Effector CD4-positive, alpha-beta T cell (primary cell): Measurements from ENCODE around the gene SYT10. TPM values are rescaled to one million over a fixed set of nuclear protein-coding genes. Genes with fewer than 3 reads are reported as not detected.
"Not testable (repeated sequence)": the region's sequence is repeated elsewhere in the genome, so short reads cannot be mapped to it uniquely, and the experiment has no call there.

ENCODE experiments used
- DNase-seq: peaks from one replicate; pipeline ENCODE4 v3.0.0-alpha.2; 2020
- total RNA-seq: gene quantifications from one replicate; lab custom pipeline; 2026; lab: John Stamatoyannopoulos, UW

Gene SYT10
- not detected for total RNA-seq

DNA sequence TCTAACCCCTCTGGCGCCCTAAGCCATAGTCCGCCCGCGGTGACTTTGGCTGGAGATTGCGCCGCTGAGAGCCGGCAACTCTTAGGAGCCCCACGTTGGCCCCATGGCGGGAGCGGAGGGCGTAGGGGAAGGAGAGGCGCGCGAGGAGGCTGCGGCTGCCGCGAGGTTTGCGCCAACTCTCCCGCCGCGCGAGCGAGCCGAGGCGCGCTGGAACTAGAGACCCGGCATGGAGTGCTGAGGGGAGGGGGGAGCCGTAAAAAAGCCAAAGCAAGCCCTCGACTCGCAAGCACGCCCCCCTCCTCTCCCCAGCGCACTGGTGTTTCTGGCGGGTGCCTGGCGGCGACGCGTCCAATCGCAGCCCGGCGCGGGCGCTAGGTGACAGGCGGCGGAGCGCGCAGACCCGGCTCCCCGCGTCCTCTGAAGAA, at the start of gene SYT10:
Gene SYT10 (minus strand): TSS at position 233 of the 425 bp plus-strand sequence. CDS start 297 bp downstream, outside the sequence.
- no peak for DNase-seq

GRCh38 chr12:33488036-33488435, 48.4 kb upstream of the SYT10 start:
- no peak for DNase-seq

DNA sequence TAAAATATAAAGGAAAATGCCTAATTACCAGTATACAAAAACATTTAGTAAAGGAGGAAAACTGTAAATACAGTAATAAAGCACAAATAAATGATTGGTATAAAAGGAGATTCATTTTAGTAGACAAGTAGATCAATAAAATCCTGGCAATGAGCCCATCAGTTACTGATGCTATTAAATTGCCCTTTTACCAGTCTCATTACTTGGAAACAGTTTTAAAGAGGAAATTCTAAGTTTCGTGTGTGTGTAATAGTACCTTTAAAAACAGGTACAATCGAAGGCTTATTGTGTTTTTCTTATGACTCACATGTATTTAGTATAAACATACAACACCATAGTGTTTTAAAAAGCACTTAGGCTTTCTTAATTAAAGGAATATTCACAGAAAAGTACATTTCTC, 46.4 kb upstream of the SYT10 start:
- DNase-seq = no peak

DNA sequence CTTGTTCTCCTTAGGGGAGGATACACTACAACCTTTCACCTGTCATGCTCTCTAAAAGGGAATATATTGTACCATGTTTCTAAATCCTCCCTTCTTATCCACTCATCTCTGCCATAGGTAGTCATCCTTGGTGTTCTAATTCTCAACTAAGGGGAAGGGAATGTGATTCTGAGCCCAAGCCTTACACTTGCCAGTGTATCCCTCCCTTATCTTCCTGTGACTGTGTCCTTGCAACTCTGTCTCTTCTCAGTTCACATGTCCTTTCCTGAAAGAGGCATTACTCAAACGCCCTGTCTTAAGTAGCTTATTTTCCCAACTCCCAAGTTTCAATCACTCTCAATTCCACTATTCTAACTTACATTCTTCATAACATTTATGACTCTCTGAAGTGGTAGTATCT, 44.5 kb upstream of the SYT10 start:
- DNase-seq = no peak

DNA sequence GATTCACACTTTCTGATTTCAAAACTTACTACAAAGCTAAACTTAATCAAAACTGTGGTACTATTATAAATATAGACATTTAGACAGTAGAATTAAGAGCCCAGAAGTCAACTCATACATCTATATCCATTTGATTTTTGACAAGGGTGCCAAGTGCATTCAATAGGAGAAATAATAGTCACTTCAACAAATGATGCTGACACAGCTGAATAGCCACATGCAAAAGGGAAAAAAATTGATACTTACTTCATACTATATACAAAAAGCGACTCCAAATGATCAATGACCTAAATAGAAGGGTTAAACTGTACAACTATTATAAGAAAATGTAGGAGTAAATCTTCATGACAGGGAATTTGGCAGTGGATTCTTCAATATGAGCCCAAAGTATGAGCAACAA, 40.7 kb upstream of the SYT10 start:
- DNase-seq = no peak

- no peak for DNase-seq
Observed at GRCh38 chr12:33476058-33476457, 36.4 kb upstream of the SYT10 start.

DNA sequence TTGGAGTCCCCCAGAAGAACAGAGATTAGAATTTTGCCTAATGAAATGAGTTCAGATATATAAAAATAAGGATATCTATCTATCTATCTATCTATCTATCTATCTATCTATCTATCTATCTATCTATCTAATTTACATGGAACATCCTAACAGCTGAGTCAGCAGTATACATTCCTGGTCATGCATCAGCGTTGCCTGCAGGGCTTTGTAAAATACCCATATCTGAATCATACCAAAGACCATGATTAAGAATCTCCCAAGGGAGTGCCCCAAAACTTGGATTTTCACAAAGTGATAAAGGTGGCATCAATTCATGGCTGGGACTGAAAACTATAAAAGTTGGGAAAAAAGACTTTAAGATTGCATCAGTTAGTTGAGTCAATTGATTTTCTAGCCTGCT, 32.7 kb upstream of the SYT10 start:
- no peak for DNase-seq

DNA sequence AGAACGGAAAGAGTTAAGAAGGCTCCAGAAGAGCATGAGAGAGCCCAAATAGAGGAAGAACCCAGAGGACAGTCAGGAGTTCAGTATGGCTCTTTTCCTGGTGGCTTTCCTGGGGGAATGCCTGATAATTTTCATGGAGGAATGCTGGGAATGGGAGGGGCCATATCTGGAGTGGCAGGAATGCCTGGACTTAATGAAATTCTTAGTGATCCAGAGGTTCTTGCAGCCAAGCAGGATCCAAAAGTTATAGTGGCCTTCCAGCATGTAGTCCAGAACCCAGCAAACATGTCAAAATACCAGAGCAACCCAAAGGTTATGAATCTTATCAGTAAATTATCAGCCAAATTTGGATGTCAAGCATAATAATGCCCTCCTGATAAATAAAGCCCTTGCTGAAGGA, 15.5 kb upstream of the SYT10 start:
- DNase-seq = no peak

GRCh38 chr12:33450480-33450879, 10.9 kb upstream of the SYT10 start:
- DNase-seq = no peak

DNA sequence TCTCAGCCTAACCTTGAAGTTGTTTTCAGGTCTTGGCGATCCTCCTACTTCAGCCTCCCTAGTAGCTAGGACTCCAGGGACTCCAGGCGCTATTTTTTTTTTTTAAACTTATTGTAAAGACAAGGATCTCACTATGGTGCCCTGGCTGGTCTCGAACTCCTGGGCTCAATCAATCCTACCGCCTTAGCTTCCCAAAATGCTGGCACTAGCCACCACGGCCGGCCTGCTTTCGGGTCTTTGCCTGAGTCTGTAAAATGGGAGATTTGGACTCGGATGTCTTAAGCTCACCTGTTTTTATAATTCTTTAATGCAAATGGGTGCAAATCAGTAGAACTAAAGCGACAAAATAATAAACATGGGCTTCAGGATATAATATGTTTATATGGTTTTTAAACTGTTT, 858 bp upstream of the SYT10 start:
- DNase-seq = no peak

- DNase-seq = no peak
Observed at GRCh38 chr12:33438851-33439586, 600 bp downstream of the SYT10 start.

- no peak for DNase-seq
Observed at GRCh38 chr12:33438025-33438772, 1.4 kb downstream of the SYT10 start.

DNA sequence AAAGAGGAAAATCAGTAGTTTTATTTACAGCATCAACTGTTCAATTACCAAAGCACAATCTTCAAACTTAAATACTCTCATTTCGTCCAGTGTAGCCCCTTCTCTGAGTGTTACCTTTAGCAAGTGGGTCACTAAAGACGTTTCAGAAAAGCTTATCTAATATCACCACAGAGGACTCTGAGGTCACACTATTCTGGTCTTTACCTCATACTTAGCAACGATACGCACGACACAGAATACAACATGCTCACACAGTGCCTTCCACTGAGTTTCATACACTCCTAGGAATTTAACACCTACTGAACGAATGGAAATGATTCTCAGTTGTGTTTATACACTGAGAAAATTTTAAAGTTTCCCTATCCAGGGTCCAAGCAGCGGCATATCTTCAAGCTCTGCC, 2.0 kb downstream of the SYT10 start:
- DNase-seq = no peak

GRCh38 chr12:33432992-33433391, 6.6 kb downstream of the SYT10 start:
- DNase-seq = no peak

DNA sequence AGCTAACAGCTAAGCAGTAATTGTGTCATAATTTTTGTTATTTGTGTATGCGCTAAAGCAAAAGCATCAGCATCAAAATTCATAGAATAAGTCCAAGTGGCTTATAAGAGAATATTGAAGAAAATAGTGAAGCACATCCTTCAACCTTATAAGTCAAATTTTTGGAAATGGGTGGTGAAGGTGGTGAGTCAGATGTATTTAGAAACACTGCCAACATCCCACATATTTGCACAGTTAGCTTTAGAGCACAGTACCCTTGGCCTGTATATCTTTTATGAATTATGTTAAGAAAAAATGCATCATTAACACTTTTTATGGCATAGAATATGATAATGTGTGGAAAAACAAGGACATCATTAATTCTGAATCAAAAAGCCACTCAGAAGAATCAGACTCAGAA, 8.0 kb downstream of the SYT10 start:
- DNase-seq = no peak

- no peak for DNase-seq
Observed at GRCh38 chr12:33429468-33429867, 10.2 kb downstream of the SYT10 start.

DNA sequence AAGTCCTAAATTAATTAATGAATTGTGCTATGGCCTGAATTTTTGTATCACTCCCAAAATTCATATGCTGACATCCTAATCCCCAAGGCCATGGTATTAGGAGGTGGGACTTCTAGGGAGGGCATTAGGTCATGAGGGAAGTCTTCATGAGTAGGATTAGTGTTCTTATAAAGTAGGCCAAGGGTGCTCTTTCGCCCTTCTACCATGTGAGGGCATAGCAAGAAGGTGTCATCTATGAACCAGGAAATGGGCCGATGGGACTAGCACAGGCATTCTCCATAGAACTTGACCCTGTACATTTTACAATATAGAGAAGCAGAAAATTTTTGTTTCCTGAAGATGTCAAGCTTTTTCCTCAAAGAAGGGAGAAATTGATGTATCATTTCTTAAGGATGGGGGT, 12.5 kb downstream of the SYT10 start:
- DNase-seq = no peak

- no peak for DNase-seq
Observed at GRCh38 chr12:33423706-33424105, 15.9 kb downstream of the SYT10 start.

DNA sequence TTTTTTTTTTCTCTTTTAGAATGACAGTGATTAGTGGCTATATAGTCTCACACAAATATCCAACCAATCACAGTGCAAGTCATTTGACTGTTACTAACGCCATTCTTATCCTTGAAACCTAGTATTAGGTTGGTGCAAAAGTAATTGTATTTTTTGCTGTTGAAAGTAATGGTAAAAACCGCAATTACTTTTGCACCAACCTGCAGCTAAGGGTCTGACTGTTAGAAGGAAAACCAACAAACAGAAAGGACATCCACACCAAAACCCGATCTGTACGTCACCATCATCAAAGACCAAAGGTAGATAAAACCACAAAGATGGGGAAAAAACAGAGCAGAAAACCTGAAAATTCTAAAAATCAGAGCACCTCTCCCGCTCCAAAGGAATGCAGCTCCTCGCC, 27.2 kb downstream of the SYT10 start:
- not testable (repeated sequence) for DNase-seq

DNA sequence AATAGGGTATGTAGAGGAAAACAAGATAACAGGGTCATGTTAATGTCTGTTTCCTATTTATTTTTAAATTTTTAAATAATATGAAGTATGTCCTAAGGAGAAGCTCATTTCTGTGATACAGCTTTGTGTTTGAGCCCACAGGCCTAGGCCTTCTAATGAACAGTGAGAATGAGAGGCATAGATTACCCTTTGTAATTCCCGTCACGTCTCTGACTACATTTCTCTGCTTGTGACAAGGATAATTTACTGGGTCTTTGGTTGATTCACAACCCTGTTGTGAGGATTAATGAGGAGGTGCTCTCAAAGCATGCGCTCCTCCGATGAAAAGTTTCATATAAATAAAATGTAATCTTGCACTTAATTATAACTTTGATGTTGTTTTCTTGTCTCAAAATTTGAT, 56.1 kb downstream of the SYT10 start:
- no peak for DNase-seq

- DNase-seq = no peak
Observed at GRCh38 chr12:33376153-33376552, 63.5 kb downstream of the SYT10 start.

DNA sequence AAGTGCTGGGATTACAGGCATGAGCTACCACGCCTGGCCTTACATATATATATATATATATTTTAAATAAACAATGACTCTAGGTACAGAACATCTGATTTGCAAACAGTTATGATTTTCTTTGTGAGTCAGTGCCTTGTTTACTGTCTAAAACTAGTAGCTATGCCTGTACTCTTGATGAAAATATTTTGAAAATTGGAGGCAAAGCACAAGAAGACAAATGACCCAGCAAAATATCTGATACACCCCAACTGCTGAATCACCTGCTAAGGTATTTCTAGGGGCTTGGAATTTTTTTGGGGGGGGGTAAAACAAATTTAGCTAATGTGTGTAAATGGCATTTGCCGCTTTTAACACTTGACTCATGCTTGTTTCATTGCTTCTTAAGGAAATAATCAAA, 69.3 kb downstream of the SYT10 start:
- DNase-seq = no peak

DNA sequence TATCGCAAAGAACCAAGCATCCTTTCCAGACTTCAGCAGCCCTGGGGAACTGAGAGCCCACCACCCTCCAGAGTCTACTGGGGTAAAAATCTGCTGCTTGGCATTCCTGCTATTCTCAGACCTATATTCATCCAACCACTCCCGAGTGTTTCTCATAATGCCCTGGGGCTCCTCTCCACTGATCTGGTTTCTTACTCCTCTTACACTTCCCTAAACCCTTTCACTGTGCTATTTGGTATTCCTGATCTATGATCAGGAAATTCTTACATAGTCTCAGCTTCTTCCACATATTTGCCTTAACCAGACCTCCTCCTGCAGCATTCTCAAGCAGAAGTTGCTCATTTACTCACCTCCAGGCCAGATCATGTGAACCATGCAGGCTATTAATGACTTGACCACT, 82.4 kb downstream of the SYT10 start:
- DNase-seq = no peak

GRCh38 chr12:33349791-33350190, 89.8 kb downstream of the SYT10 start:
- no peak for DNase-seq
